Kidney epithelial cell (primary cell): Measurements from ENCODE around the gene APLP1. TPM values are rescaled to one million over a fixed set of nuclear protein-coding genes. Genes with fewer than 3 reads are reported as not detected.
A peak's percentile ranks its signal among the peaks of the same experiment; 100 is the strongest.

Experiments
- DNase-seq: peaks from one replicate; pipeline ENCODE4 v3.0.0-alpha.2; 2010; ENCODE audit warnings: low read depth
- H3K27me3 ChIP-seq: 2 replicates; pipeline ENCODE4 v1.6.0; 2011; ENCODE audit warnings: low read length; ENCODE audit not compliant: control insufficient read depth, insufficient read depth
- H3K36me3 ChIP-seq: 2 replicates; pipeline ENCODE4 v1.5.1; 2011; ENCODE audit warnings: low read length; ENCODE audit not compliant: control insufficient read depth, insufficient read depth
- H3K4me3 ChIP-seq: 2 replicates; pipeline ENCODE4 v1.5.1; 2011; ENCODE audit warnings: low read depth, mild to moderate bottlenecking, control low read depth, low read length
- CTCF ChIP-seq: IDR thresholded peaks from 2 replicates; pipeline ENCODE4 v1.5.1; 2011; ENCODE audit warnings: mild to moderate bottlenecking, moderate library complexity, low read length, control low read depth, inconsistent platforms; ENCODE audit not compliant: insufficient read depth, poor library complexity, severe bottlenecking
- total RNA-seq: library from RNA; depleted of rRNA; stranded (reverse); fragments of >200 nt; gene quantifications from 2 replicates; pipeline ENCODE4 v1.2.3, GENCODE V29; 2015

The APLP1 gene
- 6.3 and 9.3 TPM in 2 replicates for total RNA-seq

GRCh38 chr19:35868172-35868822, at the start of gene APLP1:
Gene APLP1, plus strand, starts transcription at chr19:35868574. Its CDS starts 63 bp downstream, at chr19:35868637.
- no peak for DNase-seq
- H3K27me3 ChIP-seq, result peaks cover 27% of the 10 kb centered on the region

GRCh38 chr19:35822579-35822978, 45.8 kb upstream of the APLP1 start:
- Histone ChIP-seq H3K36me3 (no peaks in the 10 kb centered on the region), H3K27me3 (peaks cover 3% of the 10 kb centered on the region), H3K4me3 (no peak overlapping the region)
- no peak for DNase-seq
- TF ChIP-seq CTCF, result no peak

More at GRCh38 chr19:35868172-35868822, at the start of gene APLP1:
- TF ChIP-seq CTCF, result no peak
- H3K4me3 ChIP-seq, result peak within 1 kb of the TSS; percentile 33
- no peaks in the 10 kb centered on the region for H3K36me3 ChIP-seq

- Histone ChIP-seq H3K4me3 (no peak overlapping the region), H3K27me3 (no peaks in the 10 kb centered on the region), H3K36me3 (no peaks in the 10 kb centered on the region)
- no peak for TF ChIP-seq CTCF
- DNase-seq, result no peak
Measured at GRCh38 chr19:35824150-35824549, 44.2 kb upstream of the APLP1 start.

GRCh38 chr19:35828692-35829301, 39.6 kb upstream of the APLP1 start:
- Histone ChIP-seq H3K4me3 (no peak overlapping the region), H3K27me3 (no peaks in the 10 kb centered on the region), H3K36me3 (no peaks in the 10 kb centered on the region)
- peak; percentile 4 for DNase-seq
- no peak for TF ChIP-seq CTCF

- no peaks in the 10 kb centered on the region for H3K36me3 ChIP-seq
- no peak for TF ChIP-seq CTCF
- no peaks in the 10 kb centered on the region for H3K27me3 ChIP-seq
- H3K4me3 ChIP-seq, result no peak overlapping the region
- DNase-seq, result no peak
Measured at GRCh38 chr19:35830986-35831385, 37.4 kb upstream of the APLP1 start.

- Histone ChIP-seq H3K4me3 (no peak overlapping the region), H3K27me3 (no peaks in the 10 kb centered on the region), H3K36me3 (no peaks in the 10 kb centered on the region)
- no peak for DNase-seq
- no peak for TF ChIP-seq CTCF
Measured at GRCh38 chr19:35832054-35832453, 36.3 kb upstream of the APLP1 start.
